Limb (tissue), 2 donors: ENCODE data around the gene ARID3C.

ENCODE experiments used
- DNase-seq, 2 donors: peaks; one replicate each; pipeline ENCODE4 v3.0.0-alpha.2; 2016; ENCODE audit errors: extremely low spot score in 2 of 2

Gene ARID3C

GRCh38 chr9:34594177-34594576, 34.7 kb downstream of the ARID3C start:
- no peak for DNase-seq

- peak in 1 of 2 donors; percentile 81 for DNase-seq
These were observed 35.8 kb downstream of the ARID3C start for GRCh38 chr9:34592895-34593601.

GRCh38 chr9:34591917-34592866, 36.7 kb downstream of the ARID3C start:
- no peak for DNase-seq

GRCh38 chr9:34591248-34591916, 37.5 kb downstream of the ARID3C start:
- peak; percentile 67 to 93 for DNase-seq

- DNase-seq = no peak
These were observed 38.3 kb downstream of the ARID3C start for GRCh38 chr9:34590381-34591247.

GRCh38 chr9:34589636-34590380, 39.1 kb downstream of the ARID3C start, which contains the start of gene CNTFR:
CNTFR (minus strand) TSS chr9:34589724; CDS start chr9:34568981, 20,743 bp downstream.
- DNase-seq = peak in 1 of 2 donors; percentile 88

- DNase-seq = peak in 1 of 2 donors; percentile 70
These were observed 39.9 kb downstream of the ARID3C start for GRCh38 chr9:34588671-34589635.

GRCh38 chr9:34587271-34587670, 41.6 kb downstream of the ARID3C start:
- no peak for DNase-seq

GRCh38 chr9:34585946-34586669, 42.8 kb downstream of the ARID3C start:
- DNase-seq = no peak

GRCh38 chr9:34584970-34585369, 43.9 kb downstream of the ARID3C start:
- DNase-seq = no peak

GRCh38 chr9:34582787-34583186, 46.1 kb downstream of the ARID3C start:
- DNase-seq = no peak

- DNase-seq = no peak
These were observed 47.5 kb downstream of the ARID3C start for GRCh38 chr9:34581318-34581717.

GRCh38 chr9:34580358-34580757, 48.5 kb downstream of the ARID3C start:
- no peak for DNase-seq

- no peak for DNase-seq
These were observed 49.1 kb downstream of the ARID3C start for GRCh38 chr9:34579808-34580163.

GRCh38 chr9:34579104-34579807, 49.6 kb downstream of the ARID3C start:
- DNase-seq = peak in 1 of 2 donors; percentile 69

- DNase-seq = peak in 1 of 2 donors; percentile 71
These were observed 50.4 kb downstream of the ARID3C start for GRCh38 chr9:34578241-34579103.
